Amygdala (tissue), 56 donors: ENCODE data around the gene RNU4-1.
"Not testable (repeated sequence)": the region's sequence is repeated elsewhere in the genome, so short reads cannot be mapped to it uniquely, and the experiment has no call there.

Experiments used
- DNase-seq, 56 donors: peaks; one replicate each; lab custom pipeline; 2025; lab: John Stamatoyannopoulos, UW

The RNU4-1 gene

DNA sequence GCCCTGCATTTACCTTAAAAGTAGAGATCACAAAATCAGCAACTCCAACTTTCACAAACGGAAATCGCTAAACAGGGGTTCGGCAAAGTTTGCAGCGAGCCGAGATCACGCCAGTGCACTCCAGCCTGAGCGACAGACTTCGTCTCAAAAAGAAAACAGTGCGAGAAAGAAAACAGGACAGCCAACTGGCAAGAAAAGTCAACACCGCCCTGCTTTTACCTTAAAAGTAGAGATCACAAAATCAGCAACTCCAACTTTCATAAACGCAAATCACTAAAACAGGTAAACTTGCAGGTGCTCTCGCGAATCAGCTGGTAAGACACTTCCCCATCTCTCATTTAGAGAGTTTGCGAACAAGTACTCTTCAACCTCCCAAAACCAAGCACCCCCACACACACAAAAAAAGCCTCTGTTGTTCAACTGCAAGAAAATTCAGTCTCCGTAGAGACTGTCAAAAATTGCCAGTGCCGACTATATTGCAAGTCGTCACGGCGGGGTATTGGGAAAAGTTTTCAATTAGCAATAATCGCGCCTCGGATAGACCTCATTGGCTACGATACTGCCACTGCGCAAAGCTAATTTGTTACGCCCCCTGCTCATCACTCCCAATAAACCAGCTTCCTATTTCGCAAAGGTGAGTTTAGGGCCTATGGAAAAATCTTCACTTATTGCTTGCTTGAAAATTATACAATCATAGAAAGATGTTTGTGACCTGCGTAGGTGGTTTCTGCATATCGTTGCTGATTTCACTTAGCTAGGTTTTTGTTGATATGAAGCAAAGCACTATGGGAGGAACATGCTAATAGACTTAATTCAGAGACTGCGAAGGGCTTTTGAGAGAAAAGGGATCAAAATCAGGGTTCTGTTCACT lies at the start of gene RNU4-1:
TSS of gene RNU4-1 (minus strand) at position 577 of the 871 bp plus-strand sequence.
- peak in 54 of 56 donors; percentile 16 to 90 (median 65) for DNase-seq

DNA sequence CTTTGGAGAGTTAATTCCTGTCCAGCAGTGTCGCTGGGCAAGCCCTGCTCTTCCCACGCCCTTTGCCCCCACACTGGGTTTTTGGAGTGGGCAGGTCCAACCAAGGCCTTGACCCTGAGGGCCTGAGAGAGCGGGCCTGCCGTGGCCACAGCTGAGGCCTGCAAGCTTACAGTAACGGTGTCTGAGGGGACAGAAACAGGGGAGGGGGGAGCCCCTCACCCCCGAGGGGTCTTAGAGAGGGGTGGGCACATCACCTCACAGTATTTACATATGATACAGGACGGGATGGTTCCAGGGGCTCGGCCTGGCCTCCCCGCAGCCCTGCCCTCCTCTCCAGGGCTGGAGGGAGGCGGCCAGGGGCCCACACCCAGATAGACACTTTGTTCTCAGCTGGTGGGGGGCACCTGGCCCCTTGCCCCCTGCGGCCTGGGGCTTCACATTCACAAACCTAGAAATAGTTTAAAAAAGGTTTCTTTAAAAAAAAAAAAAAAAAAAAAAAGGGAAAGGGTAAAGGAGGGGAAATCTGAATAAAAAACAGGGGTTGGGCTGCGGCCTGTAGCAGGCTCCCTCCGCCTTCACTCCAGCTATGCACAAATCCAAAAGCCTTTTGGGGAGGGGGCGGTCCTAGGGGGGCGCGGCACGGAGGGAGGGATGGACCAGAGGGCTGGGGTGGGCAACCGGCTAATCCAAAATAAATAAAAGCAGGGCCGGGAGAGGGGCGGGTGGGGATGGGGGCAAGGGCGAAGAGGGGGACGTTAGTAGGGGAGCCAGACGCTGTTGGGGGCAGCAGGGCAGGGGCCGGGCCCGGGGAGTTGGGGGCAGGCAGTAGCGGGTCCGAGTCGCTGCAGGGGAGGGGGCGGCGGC lies 49.4 kb upstream of the RNU4-1 start:
- DNase-seq: no peak

GRCh38 chr12:120339256-120339655 lies 46.2 kb upstream of the RNU4-1 start:
- DNase-seq: no peak

- DNase-seq: no peak
Observed at GRCh38 chr12:120337730-120338129, 44.7 kb upstream of the RNU4-1 start.

- not testable (repeated sequence) for DNase-seq
Observed at GRCh38 chr12:120336392-120336791, 43.4 kb upstream of the RNU4-1 start.

- DNase-seq: peak in 15 of 56 donors; percentile 2 to 58 (median 13)
Observed at GRCh38 chr12:120335447-120335846, 42.4 kb upstream of the RNU4-1 start.

GRCh38 chr12:120332523-120332922 lies 39.5 kb upstream of the RNU4-1 start:
- no peak for DNase-seq

DNA sequence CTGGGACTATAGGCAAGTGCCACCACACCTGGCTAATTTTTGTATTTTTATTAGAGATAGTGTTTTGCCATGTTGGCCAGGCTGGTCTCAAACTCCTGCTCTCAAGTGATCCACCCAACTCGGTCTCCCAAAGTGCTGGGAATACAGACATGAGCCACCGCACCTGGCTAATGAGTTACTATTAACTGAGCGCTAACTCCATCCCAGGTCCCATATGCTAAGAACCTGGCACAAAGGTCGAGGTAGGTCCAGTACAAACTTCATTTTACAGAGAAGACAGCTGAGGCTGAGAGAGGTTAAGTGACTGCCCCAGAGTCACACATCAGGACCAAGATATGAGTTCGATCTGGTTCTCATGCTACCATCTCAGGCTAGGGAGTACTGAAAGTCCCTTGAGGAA lies 39.0 kb upstream of the RNU4-1 start:
- DNase-seq: no peak

- no peak for DNase-seq
Observed at GRCh38 chr12:120331390-120331789, 38.4 kb upstream of the RNU4-1 start.

DNA sequence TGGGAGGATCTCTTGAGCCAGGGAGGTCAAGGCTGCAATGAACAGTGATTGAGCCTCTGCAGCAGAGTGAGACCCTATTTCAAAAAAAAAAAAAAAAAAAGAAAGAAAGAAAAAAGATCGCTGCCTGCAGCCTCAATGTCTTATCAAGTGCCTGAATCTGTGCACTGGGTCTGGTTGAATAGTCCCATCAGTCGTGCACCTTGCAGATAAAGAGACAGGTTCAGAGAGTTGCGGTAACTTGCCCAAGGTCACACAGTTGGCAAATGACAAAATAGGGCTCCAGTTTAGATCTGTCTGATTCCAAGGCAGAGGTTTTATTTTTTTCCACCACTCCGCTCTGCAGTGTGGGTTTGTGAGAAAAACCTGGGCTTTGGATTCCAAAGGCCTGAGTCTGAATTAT lies 35.2 kb upstream of the RNU4-1 start:
- no peak for DNase-seq

GRCh38 chr12:120327593-120327992 lies 34.6 kb upstream of the RNU4-1 start, which contains the start of gene PLA2G1B:
TSS of gene PLA2G1B (minus strand) at chr12:120327779. CDS start at chr12:120327753, 26 bp downstream.
- no peak for DNase-seq

DNA sequence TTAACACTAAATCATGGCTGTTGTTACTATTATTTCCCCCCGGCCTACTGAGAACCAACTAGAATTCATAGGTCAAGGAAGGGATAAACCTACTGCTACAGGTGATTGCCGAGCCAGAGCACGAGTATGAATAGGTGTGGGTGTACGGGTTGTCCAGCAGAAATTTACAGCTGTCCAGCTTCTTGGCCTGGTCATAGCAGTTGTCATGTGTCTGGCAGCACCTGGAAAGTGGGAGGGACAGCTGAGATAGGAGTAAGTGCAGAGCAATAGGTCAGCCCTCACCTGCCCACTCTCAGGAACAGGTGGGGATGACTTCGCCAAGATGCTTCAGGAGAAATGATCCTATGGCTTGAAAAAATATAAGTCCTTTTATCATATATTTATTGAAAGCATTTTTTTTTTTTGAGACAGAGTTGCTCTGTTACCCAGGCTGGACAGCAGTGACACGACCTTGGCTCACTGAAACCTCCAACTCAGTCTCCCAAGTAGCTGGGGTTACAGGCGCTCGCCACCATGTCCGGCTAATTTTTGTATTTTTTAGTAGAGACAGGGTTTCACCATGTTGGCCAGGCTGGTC lies 31.9 kb upstream of the RNU4-1 start:
- no peak for DNase-seq

GRCh38 chr12:120323772-120324171 lies 30.7 kb upstream of the RNU4-1 start:
- DNase-seq: no peak

- DNase-seq: no peak
Observed at GRCh38 chr12:120321382-120322202, 28.6 kb upstream of the RNU4-1 start.

DNA sequence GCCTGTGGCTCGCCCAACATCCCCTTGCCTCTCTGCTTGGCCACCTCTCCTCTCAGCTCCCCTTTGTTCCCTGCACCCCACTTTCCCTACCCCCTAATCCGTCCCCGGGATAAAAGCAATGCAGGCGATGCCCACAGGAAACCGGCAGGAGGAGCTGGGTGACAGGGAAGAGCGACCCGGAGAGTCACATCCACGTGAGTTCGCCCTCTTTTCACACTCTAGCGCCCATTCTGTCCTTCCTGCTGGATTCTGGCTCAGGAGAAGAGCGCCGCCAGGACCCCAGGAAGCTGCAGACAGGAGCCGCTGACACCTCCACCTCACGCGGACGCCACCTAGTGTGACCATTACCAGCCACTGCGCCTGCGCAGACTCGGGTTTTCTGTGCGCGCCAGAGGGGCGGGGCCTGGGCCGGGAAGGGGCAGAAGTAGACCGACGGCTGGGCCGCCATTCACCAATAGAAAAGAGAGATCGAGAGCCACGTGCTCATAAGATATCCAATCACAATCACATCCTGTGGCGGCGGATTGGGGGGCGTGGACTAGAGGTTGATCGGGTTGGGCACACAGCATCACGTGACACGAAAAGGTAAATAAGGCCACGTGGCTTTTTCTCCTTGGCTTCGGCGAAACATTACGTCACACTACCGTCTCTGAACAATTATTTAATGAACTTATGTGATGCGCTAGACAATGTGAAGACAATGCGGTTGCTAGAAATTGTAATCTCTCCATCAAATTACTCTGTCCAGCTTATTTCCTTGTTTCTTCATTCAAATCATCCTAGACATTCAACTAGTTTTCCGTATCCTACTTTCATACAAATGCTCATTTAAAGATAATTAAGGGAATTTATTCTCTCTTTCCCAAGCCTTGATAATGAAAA lies 24.4 kb upstream of the RNU4-1 start:
- peak; percentile 94 to 100 (median 98) for DNase-seq

- DNase-seq: peak in 1 of 56 donors; percentile 49
Observed at GRCh38 chr12:120316798-120317223, 23.8 kb upstream of the RNU4-1 start.

DNA sequence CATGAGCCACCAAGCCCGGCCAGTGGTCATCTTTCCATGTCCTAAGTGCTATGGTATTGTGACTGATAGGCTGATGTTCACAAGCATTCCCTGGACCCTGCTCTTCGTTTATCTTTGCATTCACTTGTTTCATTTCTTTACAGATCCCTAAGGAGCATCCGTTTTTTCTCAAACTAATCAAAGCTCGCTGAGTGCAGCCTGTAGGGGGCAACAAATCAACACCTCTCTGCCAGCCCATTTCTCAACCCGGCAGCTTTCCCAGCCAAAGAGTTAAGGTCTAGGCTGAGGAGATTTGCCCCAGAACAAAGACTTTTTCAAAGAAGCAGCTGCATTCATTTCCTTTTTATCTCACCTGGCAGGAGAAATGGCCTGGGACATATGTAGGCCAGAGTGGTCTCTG lies 21.2 kb upstream of the RNU4-1 start:
- DNase-seq: no peak

DNA sequence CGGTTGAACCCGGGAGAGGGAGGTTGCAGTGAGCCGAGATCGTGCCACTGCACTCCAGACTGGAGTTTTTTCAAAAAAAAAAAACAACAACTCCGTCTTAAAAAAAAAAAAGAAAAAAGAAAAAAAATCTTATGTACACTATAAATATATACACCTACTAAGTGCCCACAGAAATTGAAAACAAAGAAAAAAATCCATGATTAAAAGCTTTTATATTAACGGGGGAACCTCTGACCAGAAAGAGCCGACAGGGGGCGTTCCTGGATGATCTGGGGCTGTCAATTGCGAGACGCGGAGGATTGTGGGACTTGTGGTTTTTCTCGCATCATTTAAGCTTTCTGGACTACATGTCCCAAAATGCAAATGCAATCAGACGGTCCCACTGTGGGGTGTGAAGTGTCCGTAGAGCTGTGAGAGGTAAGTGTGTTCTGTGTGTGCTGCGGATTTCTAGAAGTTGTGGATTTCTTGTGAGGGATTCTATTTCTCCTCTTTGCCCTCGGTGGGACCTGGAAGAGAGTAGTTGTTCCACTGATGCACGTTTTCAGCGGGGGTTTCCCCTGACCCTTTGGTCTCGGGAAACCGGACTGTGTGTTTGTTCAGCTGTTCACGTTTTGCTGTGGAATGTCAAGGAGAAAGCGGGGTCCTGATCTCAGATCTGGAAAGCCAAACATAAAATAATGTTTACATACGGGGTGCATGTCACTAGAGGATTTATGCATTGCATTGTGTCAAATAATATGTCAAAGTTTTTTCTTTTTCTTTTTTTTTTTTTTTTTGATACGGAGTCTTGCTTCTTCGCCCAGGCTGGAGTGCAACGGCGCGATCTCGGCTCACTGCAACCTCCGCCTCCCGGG lies 9.2 kb upstream of the RNU4-1 start, which contains the start of gene SIRT4:
TSS of gene SIRT4 (plus strand) at position 360 of the 854 bp plus-strand sequence. CDS start 1,241 bp downstream, outside the sequence.
- peak; percentile 25 to 97 (median 82) for DNase-seq
